ENCODE data around the gene CD2. TPM values are rescaled to one million over a fixed set of nuclear protein-coding genes. Genes with fewer than 3 reads are reported as not detected.

Gene CD2, protein sequence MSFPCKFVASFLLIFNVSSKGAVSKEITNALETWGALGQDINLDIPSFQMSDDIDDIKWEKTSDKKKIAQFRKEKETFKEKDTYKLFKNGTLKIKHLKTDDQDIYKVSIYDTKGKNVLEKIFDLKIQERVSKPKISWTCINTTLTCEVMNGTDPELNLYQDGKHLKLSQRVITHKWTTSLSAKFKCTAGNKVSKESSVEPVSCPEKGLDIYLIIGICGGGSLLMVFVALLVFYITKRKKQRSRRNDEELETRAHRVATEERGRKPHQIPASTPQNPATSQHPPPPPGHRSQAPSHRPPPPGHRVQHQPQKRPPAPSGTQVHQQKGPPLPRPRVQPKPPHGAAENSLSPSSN
- 1 to 10 TPM; 2.9 to 3.8 TPM for total RNA-seq

DNA sequence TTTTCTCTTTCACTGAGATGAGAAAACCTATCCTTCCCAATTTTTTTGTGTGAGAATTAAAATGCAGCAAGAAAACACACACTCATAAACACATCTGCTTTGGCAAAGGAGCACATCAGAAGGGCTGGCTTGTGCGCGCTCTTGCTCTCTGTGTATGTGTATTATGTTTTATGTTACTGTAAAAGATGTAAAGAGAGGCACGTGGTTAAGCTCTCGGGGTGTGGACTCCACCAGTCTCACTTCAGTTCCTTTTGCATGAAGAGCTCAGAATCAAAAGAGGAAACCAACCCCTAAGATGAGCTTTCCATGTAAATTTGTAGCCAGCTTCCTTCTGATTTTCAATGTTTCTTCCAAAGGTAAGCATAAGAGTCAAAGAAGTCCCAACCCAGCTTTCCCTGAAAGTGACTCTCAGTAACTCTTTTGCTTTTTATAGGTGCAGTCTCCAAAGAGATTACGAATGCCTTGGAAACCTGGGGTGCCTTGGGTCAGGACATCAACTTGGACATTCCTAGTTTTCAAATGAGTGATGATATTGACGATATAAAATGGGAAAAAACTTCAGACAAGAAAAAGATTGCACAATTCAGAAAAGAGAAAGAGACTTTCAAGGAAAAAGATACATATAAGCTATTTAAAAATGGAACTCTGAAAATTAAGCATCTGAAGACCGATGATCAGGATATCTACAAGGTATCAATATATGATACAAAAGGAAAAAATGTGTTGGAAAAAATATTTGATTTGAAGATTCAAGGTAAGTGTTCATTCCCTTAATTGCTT lies at the start of gene CD2:
CD2 (plus strand) TSS at position 233 of the 780 bp plus-strand sequence; CDS start at position 296, 63 bp downstream.
- H3K27ac ChIP-seq: peak within 1 kb of the TSS; percentile 36

DNA sequence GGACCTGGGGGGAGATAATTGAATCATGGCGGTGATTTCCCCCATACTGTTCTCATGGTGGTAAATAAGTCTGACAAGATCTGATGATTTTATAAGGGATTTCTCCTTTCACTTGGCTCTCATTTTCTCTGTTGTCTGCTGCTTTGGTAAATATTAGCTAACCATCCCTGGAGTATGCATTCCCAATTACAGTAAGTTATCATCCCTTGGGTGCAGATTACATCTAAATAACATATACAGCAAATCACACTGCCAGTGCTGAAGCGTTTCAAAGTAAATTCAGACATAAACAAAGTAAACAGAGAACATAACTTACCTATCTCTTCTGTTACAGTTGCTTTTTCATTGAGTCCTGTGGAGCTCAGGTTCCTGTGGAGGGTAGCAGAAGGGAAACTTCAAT lies 48.1 kb upstream of the CD2 start:
- Histone ChIP-seq H3K36me3 (no peaks in the 10 kb centered on the region), H3K4me1 (no peaks in the 10 kb centered on the region), H3K9ac (ENCODE audit: low read depth in 2 of 2, low read length in 2 of 2) (no peak overlapping the region), H3K27me3 (no peaks in the 10 kb centered on the region), H3K9me3 (no peaks in the 10 kb centered on the region), H3K4me3 (no peak overlapping the region), H3K27ac (no peak overlapping the region)
- TF ChIP-seq, protein P1, sequence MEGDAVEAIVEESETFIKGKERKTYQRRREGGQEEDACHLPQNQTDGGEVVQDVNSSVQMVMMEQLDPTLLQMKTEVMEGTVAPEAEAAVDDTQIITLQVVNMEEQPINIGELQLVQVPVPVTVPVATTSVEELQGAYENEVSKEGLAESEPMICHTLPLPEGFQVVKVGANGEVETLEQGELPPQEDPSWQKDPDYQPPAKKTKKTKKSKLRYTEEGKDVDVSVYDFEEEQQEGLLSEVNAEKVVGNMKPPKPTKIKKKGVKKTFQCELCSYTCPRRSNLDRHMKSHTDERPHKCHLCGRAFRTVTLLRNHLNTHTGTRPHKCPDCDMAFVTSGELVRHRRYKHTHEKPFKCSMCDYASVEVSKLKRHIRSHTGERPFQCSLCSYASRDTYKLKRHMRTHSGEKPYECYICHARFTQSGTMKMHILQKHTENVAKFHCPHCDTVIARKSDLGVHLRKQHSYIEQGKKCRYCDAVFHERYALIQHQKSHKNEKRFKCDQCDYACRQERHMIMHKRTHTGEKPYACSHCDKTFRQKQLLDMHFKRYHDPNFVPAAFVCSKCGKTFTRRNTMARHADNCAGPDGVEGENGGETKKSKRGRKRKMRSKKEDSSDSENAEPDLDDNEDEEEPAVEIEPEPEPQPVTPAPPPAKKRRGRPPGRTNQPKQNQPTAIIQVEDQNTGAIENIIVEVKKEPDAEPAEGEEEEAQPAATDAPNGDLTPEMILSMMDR (IDR thresholded peaks at IDR 0.05): no peak
- intact Hi-C loops (cut with DNase I): no loop called here
- DNase-seq: no peak

More for the DNA sequence above, at the start of gene CD2:
- Histone ChIP-seq H3K4me1 (no peaks in the 10 kb centered on the region), H3K4me3 (peak within 1 kb of the TSS; percentile 12), H3K27me3 (no peaks in the 10 kb centered on the region), H3K9me3 (no peaks in the 10 kb centered on the region), H3K9ac (ENCODE audit: low read depth in 2 of 2, low read length in 2 of 2) (peak within 1 kb of the TSS in 1 of 2 donors; percentile 37), H3K36me3 (no peaks in the 10 kb centered on the region)
- TF ChIP-seq, protein P1 (IDR thresholded peaks at IDR 0.05): no peak
- no peak for DNase-seq
- intact Hi-C loops (cut with DNase I): no loop called here

DNA sequence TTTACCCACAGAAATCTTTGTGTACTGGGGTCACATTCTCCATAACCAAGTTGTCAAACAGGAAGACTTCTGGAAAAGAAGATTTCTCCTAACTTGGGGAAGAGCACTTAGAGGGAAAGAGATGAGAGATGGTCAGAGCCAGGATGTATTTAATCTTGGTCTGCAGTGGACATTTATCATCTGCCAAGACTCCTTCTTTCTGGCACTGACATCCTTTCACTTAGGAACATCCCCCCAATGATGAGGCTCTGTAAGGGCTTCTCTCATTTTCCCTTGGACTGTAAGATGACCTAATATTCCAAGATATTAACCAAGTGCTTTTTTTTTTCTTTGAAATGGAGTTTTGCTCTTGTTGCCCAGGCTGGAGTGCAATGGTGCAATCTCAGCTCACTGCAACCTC lies 47.4 kb upstream of the CD2 start:
- Histone ChIP-seq H3K27me3 (no peaks in the 10 kb centered on the region), H3K27ac (no peak overlapping the region), H3K9me3 (no peaks in the 10 kb centered on the region), H3K4me3 (no peak overlapping the region), H3K36me3 (no peaks in the 10 kb centered on the region), H3K4me1 (no peaks in the 10 kb centered on the region), H3K9ac (ENCODE audit: low read depth in 2 of 2, low read length in 2 of 2) (no peak overlapping the region)
- DNase-seq: no peak
- TF ChIP-seq, protein P1 (IDR thresholded peaks at IDR 0.05): no peak
- intact Hi-C loops (cut with DNase I): no loop called here

DNA sequence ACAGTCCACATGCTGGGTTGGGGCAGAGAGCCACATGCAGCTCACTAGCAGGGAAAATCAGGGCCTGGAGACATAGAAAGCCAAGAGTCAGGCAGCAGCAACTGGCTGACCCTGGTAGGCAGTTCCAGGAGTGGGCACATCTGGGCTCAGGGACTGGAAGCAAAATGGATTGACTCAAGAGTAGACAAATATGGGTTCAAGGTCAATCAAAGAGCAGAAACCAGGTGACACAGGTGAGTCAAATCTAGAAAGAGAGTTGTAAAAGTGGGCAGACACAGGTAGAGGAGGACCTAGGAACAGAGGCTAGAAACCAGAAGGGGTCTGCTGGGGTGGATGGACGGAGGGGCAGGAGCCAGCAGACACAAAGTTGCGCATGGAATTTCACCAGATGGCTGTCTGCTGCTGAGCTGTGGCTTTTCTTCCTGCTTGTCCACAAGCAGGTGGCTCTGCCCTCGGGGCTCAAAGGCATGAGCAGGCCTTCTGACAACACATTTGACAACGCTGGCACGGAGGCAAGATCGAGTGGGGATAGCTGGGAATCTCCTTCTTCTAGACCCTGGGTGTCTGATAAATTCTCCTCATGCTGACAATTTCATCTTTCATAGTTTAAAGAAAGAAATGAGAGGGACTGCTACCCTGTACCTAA lies 45.9 kb upstream of the CD2 start:
- Histone ChIP-seq H3K9me3 (no peaks in the 10 kb centered on the region), H3K9ac (ENCODE audit: low read depth in 2 of 2, low read length in 2 of 2) (no peak overlapping the region), H3K36me3 (no peaks in the 10 kb centered on the region), H3K27ac (no peak overlapping the region), H3K4me1 (no peaks in the 10 kb centered on the region), H3K27me3 (no peaks in the 10 kb centered on the region), H3K4me3 (no peak overlapping the region)
- intact Hi-C loops (cut with DNase I): no loop called here
- DNase-seq: no peak
- TF ChIP-seq, protein P1 (IDR thresholded peaks at IDR 0.05): no peak

DNA sequence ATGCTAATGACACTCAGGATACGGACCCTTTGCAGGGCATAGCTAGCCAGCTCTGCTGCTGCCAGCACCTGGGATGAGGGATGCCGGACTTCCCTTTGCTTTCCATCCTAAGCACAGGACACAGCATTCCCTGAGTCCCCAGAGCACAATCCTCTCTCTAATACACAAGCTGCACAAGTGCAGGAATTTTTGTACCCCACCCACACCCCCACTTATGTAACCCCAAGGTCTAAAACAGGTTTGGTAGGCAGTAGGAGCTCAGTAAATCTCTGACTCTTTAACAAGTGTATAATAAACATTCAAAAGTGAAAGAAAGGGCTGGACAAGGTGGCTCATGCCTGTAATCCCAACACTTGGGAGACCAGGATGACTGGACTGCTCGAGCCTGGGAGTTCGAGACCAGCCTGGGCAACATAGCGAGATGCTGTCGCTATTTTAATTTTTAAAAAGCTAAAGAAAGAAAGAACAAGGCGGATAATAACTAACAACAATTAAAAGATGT lies 44.5 kb upstream of the CD2 start:
- Histone ChIP-seq H3K27ac (no peak overlapping the region), H3K9ac (ENCODE audit: low read depth in 2 of 2, low read length in 2 of 2) (no peak overlapping the region), H3K4me1 (no peaks in the 10 kb centered on the region), H3K9me3 (no peaks in the 10 kb centered on the region), H3K27me3 (no peaks in the 10 kb centered on the region), H3K36me3 (no peaks in the 10 kb centered on the region), H3K4me3 (no peak overlapping the region)
- no peak for DNase-seq
- TF ChIP-seq, protein P1 (IDR thresholded peaks at IDR 0.05): no peak
- intact Hi-C loops (cut with DNase I): no loop called here

All from colonic mucosa (tissue), 4 donors.